ENCODE data around the gene CADPS2.

- no peak for TF ChIP-seq CTCF (IDR thresholded peaks at IDR 0.05; ENCODE audit: low read length)
- TF ChIP-seq EZH2 (IDR thresholded peaks at IDR 0.05; ENCODE audit: borderline replicate concordance, low read length), result no peak
Observed at GRCh38 chr7:122833888-122834570, 52.2 kb downstream of the CADPS2 start.
